Kidney (tissue), 14 donors: ENCODE data around the gene ULK4. TPM values are rescaled to one million over a fixed set of nuclear protein-coding genes. Genes with fewer than 3 reads are reported as not detected.

Experiments used
- DNase-seq, 5 donors: peaks; one replicate each; pipeline ENCODE4 v3.0.0-alpha.2; 2013 to 2020
- FAIRE-seq: peaks from 2 replicates; lab custom pipeline; 2012; peaks lifted over from hg19 to GRCh38; lab: Jason Lieb, UNC
- H3K27ac ChIP-seq, 2 donors: one replicate each; pipeline ENCODE4 v1.7.0; 2013; ENCODE audit warnings: low read depth in 2 of 2, low read length in 2 of 2, inconsistent platforms in 1 of 2
- H3K27me3 ChIP-seq: one replicate; pipeline ENCODE4 v1.7.1; 2013; ENCODE audit warnings: low read length, inconsistent platforms; ENCODE audit not compliant: control insufficient read depth, insufficient read depth
- H3K36me3 ChIP-seq, 3 donors: one replicate each; pipeline versions ENCODE4 v1.7.0 to v1.7.1; 2013; ENCODE audit warnings: low read length in 3 of 3, control low read depth in 1 of 3, inconsistent platforms in 1 of 3; ENCODE audit not compliant: insufficient read depth in 3 of 3, control insufficient read depth in 2 of 3
- H3K4me1 ChIP-seq, 3 donors: one replicate each; pipeline versions ENCODE4 v1.7.0 to v1.7.1; 2013; ENCODE audit warnings: low read length in 3 of 3, inconsistent platforms in 1 of 3, low read depth in 1 of 3; ENCODE audit not compliant: control insufficient read depth in 2 of 3, insufficient read depth in 2 of 3
- H3K4me3 ChIP-seq, 3 donors: one replicate each; pipeline versions ENCODE4 v1.7.0 to v1.8.1; 2013; ENCODE audit warnings: low read length in 3 of 3, control low read depth in 1 of 3, inconsistent platforms in 1 of 3
- H3K9ac ChIP-seq, 3 donors: one replicate each; pipeline versions ENCODE4 v1.7.0 to v1.7.1; 2013; ENCODE audit warnings: low read length in 3 of 3, control low read depth in 1 of 3, inconsistent platforms in 1 of 3
- H3K9me3 ChIP-seq, 3 donors: one replicate each; pipeline versions ENCODE4 v1.7.0 to v1.7.1; 2013; ENCODE audit warnings: low read length in 3 of 3, control low read depth in 1 of 3, inconsistent platforms in 1 of 3; ENCODE audit not compliant: control insufficient read depth in 2 of 3, insufficient read depth in 1 of 3
- CTCF ChIP-seq: IDR thresholded peaks from 3 replicates; pipeline ENCODE4 v1.5.1; 2012; ENCODE audit warnings: mild to moderate bottlenecking, moderate library complexity, borderline replicate concordance; ENCODE audit not compliant: insufficient read depth; ENCODE audit errors: extremely low read depth
- intact Hi-C: fragments of 100-400 bp; cut with DNase I; formaldehyde crosslinking; loops from one replicate; pipeline ENCODE4 v1.11.1; 2022
- polyA plus RNA-seq: library from polyadenylated mRNA; stranded (reverse); fragments of 350-450 nt; fragmentation: Illumina TruSeq; extraction: RNeasy Lipid Tissue Mini Kit (QIAGEN cat#74804); gene quantifications from one replicate; pipeline ENCODE4 v1.2.3, GENCODE V29; 2014; ENCODE audit warnings: low read depth, low replicate concordance; ENCODE audit not compliant: insufficient read depth
- total RNA-seq: library from RNA; stranded (reverse); fragmentation: NEBNext Ultra II Directional; extraction: Animal tissue kit (Norgen Biotek cat#: 25700); gene quantifications from one replicate; pipeline ENCODE4 v1.2.1, GENCODE V29; 2021
- donor health status: control.
- donor health status: control.
- donor health status: control.
- donor health status: control.
- donor health status: control.
- donor health status: DM: yes; HTN: yes; CAD: no.
- donor health status: Normal renal cell carcinoma (clear cell type).

Gene ULK4
- total and polyA plus RNA-seq, 2 donors from 2014 or later: 4.6 to 20.5 TPM

DNA sequence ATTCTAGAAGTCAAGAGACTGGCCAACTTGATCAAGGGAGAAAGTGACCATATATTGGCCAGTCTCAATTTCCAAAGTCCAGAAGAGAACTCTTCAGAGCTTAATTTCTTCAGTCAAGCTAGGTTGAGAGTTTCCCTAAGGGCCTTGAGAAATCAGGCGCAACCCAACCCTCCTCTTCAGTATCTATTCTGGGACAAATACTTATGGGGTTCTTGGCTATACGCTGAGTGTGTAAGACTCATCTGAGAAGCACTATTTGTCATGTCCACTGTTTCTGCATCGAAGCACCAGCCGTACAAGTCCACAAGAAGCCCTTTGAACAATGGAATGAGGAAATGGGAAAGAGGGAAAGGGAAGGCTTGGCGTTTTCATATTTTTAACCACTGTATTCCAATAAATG, 383.1 kb downstream of the ULK4 start:
- Histone ChIP-seq H3K4me3 (no peak overlapping the region), H3K27ac (no peak overlapping the region), H3K9me3 (no peaks in the 10 kb centered on the region), H3K27me3 (no peaks in the 10 kb centered on the region), H3K36me3 (no peaks in the 10 kb centered on the region), H3K4me1 (peaks cover 0 to 2% (median 0%) of the 10 kb centered on the region in 3 donors), H3K9ac (no peak overlapping the region)
- DNase-seq (no peak), FAIRE-seq (no peak)
- intact Hi-C loops: no loop called here
- no peak for TF ChIP-seq CTCF

- Histone ChIP-seq H3K27me3 (no peaks in the 10 kb centered on the region), H3K9me3 (no peaks in the 10 kb centered on the region), H3K4me3 (no peak overlapping the region), H3K36me3 (no peaks in the 10 kb centered on the region), H3K27ac (no peak overlapping the region), H3K9ac (no peak overlapping the region), H3K4me1 (peaks cover 0 to 2% (median 0%) of the 10 kb centered on the region in 3 donors)
- DNase-seq: no peak
- intact Hi-C loops: no loop called here
- no peak for TF ChIP-seq CTCF
- FAIRE-seq: no peak
Observed at GRCh38 chr3:41575724-41576123, 386.2 kb downstream of the ULK4 start.

- Histone ChIP-seq H3K27ac (no peak overlapping the region), H3K27me3 (no peaks in the 10 kb centered on the region), H3K4me1 (peaks cover 0 to 2% (median 0%) of the 10 kb centered on the region in 3 donors), H3K4me3 (no peak overlapping the region), H3K36me3 (no peaks in the 10 kb centered on the region), H3K9me3 (no peaks in the 10 kb centered on the region), H3K9ac (no peak overlapping the region)
- peak in 1 of 5 donors; percentile 35 for DNase-seq
- FAIRE-seq: no peak
- no peak for TF ChIP-seq CTCF
- intact Hi-C loops: no loop called here
Observed at GRCh38 chr3:41574900-41575299, 387.0 kb downstream of the ULK4 start.

- Histone ChIP-seq H3K9ac (no peak overlapping the region), H3K4me3 (peak overlapping the region in 1 of 3 donors; percentile 10), H3K4me1 (peaks cover 0 to 2% (median 0%) of the 10 kb centered on the region in 3 donors), H3K27ac (no peak overlapping the region), H3K9me3 (no peaks in the 10 kb centered on the region), H3K27me3 (no peaks in the 10 kb centered on the region), H3K36me3 (no peaks in the 10 kb centered on the region)
- intact Hi-C loops: no loop called here
- DNase-seq (no peak), FAIRE-seq (no peak)
- no peak for TF ChIP-seq CTCF
Observed at GRCh38 chr3:41573591-41573990, 388.3 kb downstream of the ULK4 start.
